ENCODE data around the gene STK32B. TPM values are rescaled to one million over a fixed set of nuclear protein-coding genes. Genes with fewer than 3 reads are reported as not detected.

Gene STK32B
- polyA plus RNA-seq, 2 of the 4 experiments (the other 2 are of a cell fraction) = 7.6 to 12.1 TPM

- TF ChIP-seq GATA3 (IDR thresholded peaks at IDR 0.05; ENCODE audit: borderline replicate concordance) (no peak), EHMT2 (IDR thresholded peaks at IDR 0.05; ENCODE audit: low read depth) (no peak), ZC3H11A (IDR thresholded peaks at IDR 0.05) (no peak), CEBPB (IDR thresholded peaks at IDR 0.05) (no peak), HOXB13 (CRISPR knock-in tag; IDR thresholded peaks at IDR 0.05; ENCODE audit: low read depth) (no peak)
Observed at GRCh38 chr4:5261866-5262265, 210.6 kb downstream of the STK32B start (continued).

- Histone ChIP-seq H3K9me3 (no peaks in the 10 kb centered on the region), H3K4me2 (no peak overlapping the region), H3K4me3 (no peak overlapping the region), H3K27ac (no peak overlapping the region), H3K4me1 (no peaks in the 10 kb centered on the region)
- no peak for ATAC-seq
- no peak for TF ChIP-seq HOXB13 (CRISPR knock-in tag; IDR thresholded peaks at IDR 0.05; ENCODE audit: low read depth)
- no peak for TF ChIP-seq ESRRA (IDR thresholded peaks at IDR 0.05; ENCODE audit: borderline replicate concordance, low read length)
- TF ChIP-seq CTCF (IDR thresholded peaks at IDR 0.05) = no peak
- no peak for TF ChIP-seq E2F6 (IDR thresholded peaks at IDR 0.05; ENCODE audit: borderline replicate concordance, low read depth)
- no peak for TF ChIP-seq GATA3 (IDR thresholded peaks at IDR 0.05; ENCODE audit: borderline replicate concordance)
- TF ChIP-seq RNF2 (IDR thresholded peaks at IDR 0.05; ENCODE audit: borderline replicate concordance, low read depth) = no peak
- no peak for TF ChIP-seq SMC3 (IDR thresholded peaks at IDR 0.05)
- CTCF ChIA-PET = no interaction called here
- no peak for FAIRE-seq
- 87% methylated on average over 2 of the region's 2 CpGs for WGBS (ENCODE audit: missing lambda C conversion rate)
- no peak for DNase-seq (ENCODE audit: low read depth in 1 of 2, low spot score in 1 of 2)
- POLR2A ChIA-PET = no interaction called here
Observed at GRCh38 chr4:5266991-5267390, 215.7 kb downstream of the STK32B start.

GRCh38 chr4:5267408-5267807, 216.1 kb downstream of the STK32B start:
- Histone ChIP-seq H3K9me3 (no peaks in the 10 kb centered on the region), H3K4me3 (no peak overlapping the region), H3K4me2 (no peak overlapping the region), H3K27ac (no peak overlapping the region), H3K4me1 (no peaks in the 10 kb centered on the region)
- 89% methylated on average over 8 of the region's 8 CpGs for WGBS (ENCODE audit: missing lambda C conversion rate)
- DNase-seq (ENCODE audit: low read depth in 1 of 2, low spot score in 1 of 2) = no peak
- CTCF ChIA-PET = no interaction called here
- FAIRE-seq = no peak
- TF ChIP-seq HOXB5 (CRISPR knock-in tag; IDR thresholded peaks at IDR 0.05) = no peak
- TF ChIP-seq USF2 (IDR thresholded peaks at IDR 0.05) = no peak
- TF ChIP-seq EHMT2 (IDR thresholded peaks at IDR 0.05; ENCODE audit: low read depth) = no peak
- TF ChIP-seq CEBPB (IDR thresholded peaks at IDR 0.05) = no peak
- TF ChIP-seq PHF8 (IDR thresholded peaks at IDR 0.05; ENCODE audit: borderline replicate concordance, low read depth) = no peak
- no peak for TF ChIP-seq MYC (IDR thresholded peaks at IDR 0.05; ENCODE audit: borderline replicate concordance, low read length)
- TF ChIP-seq RNF2 (IDR thresholded peaks at IDR 0.05; ENCODE audit: borderline replicate concordance, low read depth) = no peak
- no peak for TF ChIP-seq MAX (IDR thresholded peaks at IDR 0.05)
- TF ChIP-seq CTCF (IDR thresholded peaks at IDR 0.05) = no peak
- TF ChIP-seq HOXA7 (CRISPR knock-in tag; IDR thresholded peaks at IDR 0.05) = no peak
- no peak for TF ChIP-seq MAFK (IDR thresholded peaks at IDR 0.05; ENCODE audit: partially characterized antibody)
- no peak for TF ChIP-seq BCL3 (IDR thresholded peaks at IDR 0.05)
- TF ChIP-seq EHF (CRISPR knock-in tag; IDR thresholded peaks at IDR 0.05) = no peak
- TF ChIP-seq JUNB (IDR thresholded peaks at IDR 0.05) = no peak
- no peak for TF ChIP-seq ZC3H11A (IDR thresholded peaks at IDR 0.05)
- TF ChIP-seq SMC3 (IDR thresholded peaks at IDR 0.05) = no peak
- POLR2A ChIA-PET = no interaction called here
- no peak for ATAC-seq

Data from A549 (cell line).